NCI-H2107 treated with DMSO at 0.1 percent for 48 hours (cell line): ENCODE data around the gene STAT5A.
"Not testable (repeated sequence)": the region's sequence is repeated elsewhere in the genome, so short reads cannot be mapped to it uniquely, and the experiment has no call there.

ENCODE experiments used
- DNase-seq: peaks from one replicate; lab custom pipeline; 2025; ENCODE audit not compliant: unreplicated experiment; lab: John Stamatoyannopoulos, UW

STAT5A gene

GRCh38 chr17:42359133-42359532 is 70.8 kb downstream of the STAT5A start:
- no peak for DNase-seq

DNA sequence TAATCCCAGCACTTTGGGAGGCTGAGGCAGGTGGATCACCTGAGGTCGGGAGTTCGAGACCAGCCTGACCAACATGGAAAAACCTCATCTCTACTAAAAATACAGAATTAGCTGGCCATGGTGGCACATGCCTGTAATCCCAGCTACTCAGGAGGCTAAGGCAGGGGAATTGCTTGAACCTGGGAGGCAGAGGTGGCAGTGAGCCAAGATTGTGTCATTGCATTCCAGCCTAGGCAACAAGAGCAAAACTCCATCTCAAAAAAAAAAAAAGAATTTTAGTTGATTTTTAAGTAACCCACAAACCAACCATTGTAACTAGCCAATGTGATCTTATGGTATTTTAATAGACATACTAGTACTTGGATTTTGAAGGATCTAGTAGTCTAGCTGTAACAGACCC is 72.1 kb downstream of the STAT5A start:
- not testable (repeated sequence) for DNase-seq
